ENCODE data around the gene OSBPL7. TPM values are rescaled to one million over a fixed set of nuclear protein-coding genes. Genes with fewer than 3 reads are reported as not detected.

Gene OSBPL7
- total RNA-seq, 1 experiment from 2014 or later = 9.1 TPM

DNA sequence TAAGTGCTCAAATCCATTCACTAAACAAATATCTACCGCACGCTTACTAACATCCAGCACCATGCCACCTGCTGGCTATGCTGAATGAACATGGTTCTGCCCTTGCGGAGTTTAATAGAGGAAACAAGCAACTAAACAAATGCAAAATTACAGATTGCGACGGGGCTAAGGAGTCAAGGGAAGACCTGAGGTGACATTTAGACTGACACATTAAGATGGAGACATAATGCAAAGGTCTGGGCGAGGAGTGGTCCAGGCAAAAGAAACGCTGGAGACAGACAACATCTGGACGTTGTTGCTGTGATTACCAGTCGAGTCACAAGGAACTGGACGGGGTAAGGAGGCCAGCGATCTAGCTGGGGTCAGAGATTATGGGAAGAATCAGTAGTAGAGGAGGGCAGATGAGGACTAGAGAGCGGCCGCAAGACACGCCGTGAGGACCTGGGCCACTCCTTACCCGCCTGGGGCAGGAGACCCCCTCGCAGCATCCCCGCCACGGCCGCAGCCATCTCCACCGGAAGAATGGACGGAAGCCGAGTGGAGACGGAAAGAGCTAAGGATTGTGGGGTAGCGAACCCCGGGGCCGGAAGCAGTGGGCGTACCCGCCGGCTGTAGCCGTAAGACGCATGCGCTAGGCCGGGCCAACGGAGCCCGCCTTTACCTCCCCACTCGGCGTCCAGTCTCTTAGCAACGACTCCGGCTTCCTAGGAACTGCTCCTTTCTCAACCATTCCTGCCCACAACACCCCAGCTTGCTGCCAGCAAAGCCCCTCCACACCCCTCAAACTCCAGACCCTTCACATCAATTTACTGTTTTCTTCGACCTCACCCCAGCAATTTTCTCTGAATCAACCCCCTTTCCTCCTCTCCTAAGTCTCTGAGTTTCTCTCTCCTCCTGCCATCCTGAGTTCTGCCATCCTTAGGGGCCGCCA, 9.7 kb upstream of the OSBPL7 start, which contains the start of the genes LRRC46 and MRPL10:
Gene LRRC46, plus strand, starts transcription at position 668 of the 931 bp plus-strand sequence. CDS start 320 bp downstream, outside the sequence.
Gene MRPL10, minus strand, starts transcription at position 539 of the 931 bp plus-strand sequence. Its CDS starts 30 bp downstream, at position 509.
- no peaks in the 10 kb centered on the region for H3K27me3 ChIP-seq (replicated peaks; ENCODE audit: insufficient read depth, low read depth, low read length, poor library complexity)
- peak within 1 kb of the TSS; percentile 68 for H3K27ac ChIP-seq (ENCODE audit: low read depth, low read length, poor library complexity, severe bottlenecking)
- H3K36me3 ChIP-seq (ENCODE audit: insufficient read depth, low read length, poor library complexity, severe bottlenecking) = peaks cover 8% of the 10 kb centered on the region
- DNase-seq (ENCODE audit: low spot score) = peak; percentile 90
- TF ChIP-seq, protein P1, sequence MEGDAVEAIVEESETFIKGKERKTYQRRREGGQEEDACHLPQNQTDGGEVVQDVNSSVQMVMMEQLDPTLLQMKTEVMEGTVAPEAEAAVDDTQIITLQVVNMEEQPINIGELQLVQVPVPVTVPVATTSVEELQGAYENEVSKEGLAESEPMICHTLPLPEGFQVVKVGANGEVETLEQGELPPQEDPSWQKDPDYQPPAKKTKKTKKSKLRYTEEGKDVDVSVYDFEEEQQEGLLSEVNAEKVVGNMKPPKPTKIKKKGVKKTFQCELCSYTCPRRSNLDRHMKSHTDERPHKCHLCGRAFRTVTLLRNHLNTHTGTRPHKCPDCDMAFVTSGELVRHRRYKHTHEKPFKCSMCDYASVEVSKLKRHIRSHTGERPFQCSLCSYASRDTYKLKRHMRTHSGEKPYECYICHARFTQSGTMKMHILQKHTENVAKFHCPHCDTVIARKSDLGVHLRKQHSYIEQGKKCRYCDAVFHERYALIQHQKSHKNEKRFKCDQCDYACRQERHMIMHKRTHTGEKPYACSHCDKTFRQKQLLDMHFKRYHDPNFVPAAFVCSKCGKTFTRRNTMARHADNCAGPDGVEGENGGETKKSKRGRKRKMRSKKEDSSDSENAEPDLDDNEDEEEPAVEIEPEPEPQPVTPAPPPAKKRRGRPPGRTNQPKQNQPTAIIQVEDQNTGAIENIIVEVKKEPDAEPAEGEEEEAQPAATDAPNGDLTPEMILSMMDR (conservative IDR thresholded peaks at IDR 0.05; ENCODE audit: low read depth, low read length) = peak; percentile 32; the same call in 1 of the 2 replicates
- no peak for TF ChIP-seq EZH2 (IDR thresholded peaks at IDR 0.05; ENCODE audit: borderline replicate concordance, low read depth, low read length, poor library complexity, severe bottlenecking)
- intact Hi-C loops (cut with micrococcal nuclease; ENCODE audit: unreplicated experiment) = no loop called here
- BruUV-seq (replicated peaks) = TSS peak; percentile 87
- H3K4me3 ChIP-seq (ENCODE audit: low read depth, low read length, poor library complexity, severe bottlenecking) = peak within 1 kb of the TSS; percentile 72
- ChIA-PET POLR2A (ENCODE audit: low non-redundant PET) (interaction anchor here (0.6 kb wide), 1 partner anchor 336 kb away, joined by 6 read pairs; no protein-coding TSS in a partner anchor), CTCF (interaction anchor here (0.7 kb wide), 1 partner anchor 98 kb away, joined by 3 read pairs; no protein-coding TSS in a partner anchor)
- H3K9me3 ChIP-seq (ENCODE audit: low read depth, low read length, poor library complexity, severe bottlenecking) = no peaks in the 10 kb centered on the region
- peaks cover 7% of the 10 kb centered on the region for H3K4me1 ChIP-seq (ENCODE audit: insufficient read depth, low read length, poor library complexity, severe bottlenecking)

DNA sequence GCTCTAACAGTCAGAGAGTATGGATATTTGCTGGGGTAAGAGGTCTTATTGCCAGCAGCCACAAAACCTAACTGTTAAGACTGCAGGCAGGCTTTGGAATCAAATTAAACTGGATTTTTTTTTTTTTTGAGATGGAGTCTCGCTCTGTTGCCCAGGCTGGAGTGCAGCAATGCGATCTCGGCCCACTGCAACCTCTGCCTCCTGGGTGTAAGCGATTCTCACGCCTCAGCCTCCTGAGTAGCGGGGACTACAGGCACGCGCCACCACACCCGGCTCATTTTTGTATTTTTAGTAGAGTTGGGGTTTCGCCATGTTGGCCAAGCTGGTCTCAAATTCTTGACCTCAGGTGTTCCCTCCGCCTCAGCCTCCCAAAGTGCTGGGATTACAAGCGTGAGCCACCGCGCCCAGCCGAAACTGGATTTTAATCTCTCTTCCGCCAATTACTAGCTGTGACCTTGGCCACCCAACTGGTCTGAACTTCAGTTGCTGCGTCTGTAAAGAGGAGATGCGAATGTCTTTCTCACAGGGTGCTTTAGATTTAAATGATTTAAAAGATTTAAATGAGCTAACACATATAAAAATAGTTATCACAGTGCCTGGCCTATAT, 8.9 kb upstream of the OSBPL7 start:
- Histone ChIP-seq H3K27me3 (replicated peaks; ENCODE audit: insufficient read depth, low read depth, low read length, poor library complexity) (no peaks in the 10 kb centered on the region), H3K4me3 (ENCODE audit: low read depth, low read length, poor library complexity, severe bottlenecking) (peak overlapping the region; percentile 72), H3K36me3 (ENCODE audit: insufficient read depth, low read length, poor library complexity, severe bottlenecking) (peaks cover 8% of the 10 kb centered on the region), H3K9me3 (ENCODE audit: low read depth, low read length, poor library complexity, severe bottlenecking) (no peaks in the 10 kb centered on the region), H3K27ac (ENCODE audit: low read depth, low read length, poor library complexity, severe bottlenecking) (peak overlapping the region; percentile 68), H3K4me1 (ENCODE audit: insufficient read depth, low read length, poor library complexity, severe bottlenecking) (peaks cover 7% of the 10 kb centered on the region)
- POLR2A ChIA-PET (ENCODE audit: low non-redundant PET) = no interaction called here
- DNase-seq (ENCODE audit: low spot score) = no peak
- TF ChIP-seq, protein P1 (conservative IDR thresholded peaks at IDR 0.05; ENCODE audit: low read depth, low read length) = no peak
- no peak for TF ChIP-seq EZH2 (IDR thresholded peaks at IDR 0.05; ENCODE audit: borderline replicate concordance, low read depth, low read length, poor library complexity, severe bottlenecking)
- intact Hi-C loops (cut with micrococcal nuclease; ENCODE audit: unreplicated experiment) = no loop called here
- CTCF ChIA-PET = interaction anchor here (0.7 kb wide), 1 partner anchor 99 kb away, joined by 3 read pairs; no protein-coding TSS in a partner anchor
- BruUV-seq (replicated peaks) = no TSS peak

DNA sequence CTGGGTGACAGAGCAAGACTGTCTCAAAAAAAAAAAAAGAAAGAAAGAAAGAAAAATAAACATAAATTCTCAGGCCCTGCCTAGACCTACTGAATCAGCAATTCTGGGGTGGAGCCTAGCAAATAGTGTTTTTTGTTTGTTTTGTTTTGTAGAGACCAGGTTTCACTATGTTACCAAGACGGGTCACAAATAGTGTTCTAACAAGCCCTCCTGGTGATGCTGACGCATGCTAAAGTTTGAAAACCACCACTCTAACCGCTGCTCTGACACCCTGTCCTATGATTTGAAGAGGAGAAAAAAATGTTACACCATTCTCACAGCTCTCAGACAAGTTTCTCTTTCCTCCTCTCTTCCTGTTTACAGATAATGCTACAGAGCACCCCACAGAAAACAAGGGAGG, 8.3 kb upstream of the OSBPL7 start:
- Histone ChIP-seq H3K4me1 (ENCODE audit: insufficient read depth, low read length, poor library complexity, severe bottlenecking) (peaks cover 7% of the 10 kb centered on the region), H3K9me3 (ENCODE audit: low read depth, low read length, poor library complexity, severe bottlenecking) (no peaks in the 10 kb centered on the region), H3K27ac (ENCODE audit: low read depth, low read length, poor library complexity, severe bottlenecking) (no peak overlapping the region), H3K27me3 (replicated peaks; ENCODE audit: insufficient read depth, low read depth, low read length, poor library complexity) (no peaks in the 10 kb centered on the region), H3K36me3 (ENCODE audit: insufficient read depth, low read length, poor library complexity, severe bottlenecking) (peaks cover 8% of the 10 kb centered on the region), H3K4me3 (ENCODE audit: low read depth, low read length, poor library complexity, severe bottlenecking) (no peak overlapping the region)
- BruUV-seq (replicated peaks) = no TSS peak
- intact Hi-C loops (cut with micrococcal nuclease; ENCODE audit: unreplicated experiment) = no loop called here
- POLR2A ChIA-PET (ENCODE audit: low non-redundant PET) = no interaction called here
- no peak for DNase-seq (ENCODE audit: low spot score)
- CTCF ChIA-PET = no interaction called here
- TF ChIP-seq, protein P1 (conservative IDR thresholded peaks at IDR 0.05; ENCODE audit: low read depth, low read length) = no peak
- TF ChIP-seq EZH2 (IDR thresholded peaks at IDR 0.05; ENCODE audit: borderline replicate concordance, low read depth, low read length, poor library complexity, severe bottlenecking) = no peak

Measured in A673 (cell line).